H9 (cell line): Measurements from ENCODE around the gene TIAM1. TPM values are rescaled to one million over a fixed set of nuclear protein-coding genes. Genes with fewer than 3 reads are reported as not detected.

Experiments used
- DNase-seq: peaks from one replicate; pipeline ENCODE4 v3.0.0-alpha.2; 2017
- H2AFZ ChIP-seq: one replicate; pipeline ENCODE4 v1.6.1; 2013; ENCODE audit warnings: mild to moderate bottlenecking, low read length, control low read depth, moderate library complexity
- H2AK5ac ChIP-seq: 2 replicates; pipeline ENCODE4 v1.6.1; 2013; ENCODE audit warnings: low read length, control low read depth, mixed read lengths; ENCODE audit not compliant: insufficient read length
- H2BK120ac ChIP-seq: one replicate; pipeline ENCODE4 v1.6.1; 2013; ENCODE audit warnings: low read depth, mild to moderate bottlenecking, low read length, control low read depth, inconsistent platforms; ENCODE audit not compliant: poor library complexity, severe bottlenecking
- H2BK12ac ChIP-seq: 2 replicates; pipeline ENCODE4 v1.6.1; 2013; ENCODE audit warnings: low read length, control low read depth, mixed read lengths, low read depth; ENCODE audit not compliant: insufficient read length
- H2BK15ac ChIP-seq: 2 replicates; pipeline ENCODE4 v1.6.1; 2013; ENCODE audit warnings: low read depth, low read length, control low read depth
- H2BK20ac ChIP-seq: one replicate; pipeline ENCODE4 v1.6.1; 2013; ENCODE audit warnings: low read depth, mild to moderate bottlenecking, low read length, control low read depth, inconsistent platforms; ENCODE audit not compliant: poor library complexity, severe bottlenecking
- H2BK5ac ChIP-seq: 2 replicates; pipeline ENCODE4 v1.6.1; 2013; ENCODE audit warnings: low read length, control low read depth, mixed read lengths; ENCODE audit not compliant: insufficient read length
- H3K14ac ChIP-seq: 2 replicates; pipeline ENCODE4 v1.6.1; 2013; ENCODE audit warnings: low read length, control low read depth; ENCODE audit not compliant: insufficient read depth
- H3K18ac ChIP-seq: 2 replicates; pipeline ENCODE4 v1.6.1; 2013; ENCODE audit warnings: low read depth, mild to moderate bottlenecking, mixed read lengths, low read length, control low read depth; ENCODE audit not compliant: insufficient read length
- H3K23ac ChIP-seq: 2 replicates; pipeline ENCODE4 v1.6.1; 2013; ENCODE audit warnings: low read length, control low read depth, mixed read lengths, low read depth; ENCODE audit not compliant: insufficient read length
- H3K23me2 ChIP-seq: 2 replicates; pipeline ENCODE4 v1.6.1; 2013; ENCODE audit warnings: low read depth, mild to moderate bottlenecking, mixed read lengths, low read length, control low read depth; ENCODE audit not compliant: insufficient read length, poor library complexity, severe bottlenecking
- H3K27ac ChIP-seq: 2 replicates; pipeline ENCODE4 v1.5.1; 2013; ENCODE audit warnings: low read length, control low read depth, mixed read lengths, low read depth; ENCODE audit not compliant: insufficient read length
- H3K27me3 ChIP-seq: 2 replicates; pipeline ENCODE4 v1.6.1; 2013; ENCODE audit warnings: low read length, control low read depth, inconsistent platforms; ENCODE audit not compliant: insufficient read depth
- H3K4ac ChIP-seq: 2 replicates; pipeline ENCODE4 v1.6.1; 2013; ENCODE audit warnings: low read depth, mild to moderate bottlenecking, control low read depth, inconsistent platforms, low read length, moderate library complexity
- H3K4me1 ChIP-seq: 2 replicates; pipeline ENCODE4 v1.6.1; 2013; ENCODE audit warnings: low read length, control low read depth, inconsistent platforms; ENCODE audit not compliant: insufficient read depth
- H3K4me2 ChIP-seq: 2 replicates; pipeline ENCODE4 v1.6.1; 2013; ENCODE audit warnings: low read length, control low read depth, mixed read lengths; ENCODE audit not compliant: insufficient read length, insufficient read depth
- H3K56ac ChIP-seq: 2 replicates; pipeline ENCODE4 v1.6.1; 2013; ENCODE audit warnings: low read depth, mild to moderate bottlenecking, mixed read lengths, low read length, control low read depth; ENCODE audit not compliant: insufficient read length
- H3K79me1 ChIP-seq: 2 replicates; pipeline ENCODE4 v1.6.1; 2013; ENCODE audit warnings: low read depth, mild to moderate bottlenecking, moderate library complexity, low read length, control low read depth, inconsistent platforms; ENCODE audit not compliant: insufficient read depth, poor library complexity, severe bottlenecking
- H3K79me2 ChIP-seq: 2 replicates; pipeline ENCODE4 v1.6.1; 2013; ENCODE audit warnings: low read length, control low read depth, inconsistent platforms; ENCODE audit not compliant: insufficient read depth
- H3K9ac ChIP-seq: 2 replicates; pipeline ENCODE4 v1.6.1; 2013; ENCODE audit warnings: low read length, control low read depth, mixed read lengths; ENCODE audit not compliant: insufficient read length; ENCODE audit errors: extremely low read depth
- H3K9me3 ChIP-seq: one replicate; pipeline ENCODE4 v1.6.1; 2013; ENCODE audit warnings: low read depth, low read length, inconsistent platforms; ENCODE audit not compliant: control insufficient read depth
- H3T11ph ChIP-seq: one replicate; pipeline ENCODE4 v1.6.1; 2013; ENCODE audit warnings: mild to moderate bottlenecking, low read length, control low read depth, inconsistent platforms
- H4K20me1 ChIP-seq: one replicate; pipeline ENCODE4 v1.6.1; 2013; ENCODE audit not compliant: control insufficient read depth, insufficient read length, insufficient read depth
- H4K5ac ChIP-seq: 2 replicates; pipeline ENCODE4 v1.6.1; 2013; ENCODE audit warnings: low read depth, mild to moderate bottlenecking, mixed read lengths, low read length, control low read depth; ENCODE audit not compliant: insufficient read length
- H4K8ac ChIP-seq: replicated peaks from 2 replicates; pipeline ENCODE4 v1.6.1; 2013; ENCODE audit warnings: low read length, control low read depth, mixed read lengths, low read depth; ENCODE audit not compliant: insufficient read length
- H4K91ac ChIP-seq: 2 replicates; pipeline ENCODE4 v1.6.1; 2013; ENCODE audit warnings: low read depth, mild to moderate bottlenecking, moderate library complexity, mixed read lengths, low read length, control low read depth; ENCODE audit not compliant: insufficient read length
- H3K27ac Mint-ChIP-seq, 3 experiments: 2 replicates in 2 of 3; 3 replicates in 1 of 3; pipeline ENCODE4 v1.8.0; 2020 to 2021; ENCODE audit warnings: mixed read lengths in 3 of 3, mild to moderate bottlenecking in 1 of 3, moderate library complexity in 1 of 3
- H3K27me3 Mint-ChIP-seq: 2 replicates; pipeline ENCODE4 v1.8.0; 2021; ENCODE audit warnings: low read depth, mild to moderate bottlenecking, moderate library complexity, mixed read lengths
- H3K36me3 Mint-ChIP-seq, 3 experiments: 2 replicates in 2 of 3; 3 replicates in 1 of 3; pipeline ENCODE4 v1.8.0; 2020 to 2021; ENCODE audit warnings: low read depth in 3 of 3, mixed read lengths in 3 of 3; ENCODE audit not compliant: insufficient read depth in 1 of 3
- H3K4me1 Mint-ChIP-seq, 2 experiments: 2 replicates each; pipeline ENCODE4 v1.8.0; 2020; ENCODE audit warnings: mixed read lengths in 2 of 2
- H3K4me3 Mint-ChIP-seq, 2 experiments: 2 replicates in 1 of 2; 3 replicates in 1 of 2; pipeline ENCODE4 v1.8.0; 2020 to 2021; ENCODE audit warnings: mild to moderate bottlenecking in 2 of 2, mixed read lengths in 2 of 2, moderate library complexity in 1 of 2
- H3K9me3 Mint-ChIP-seq, 2 experiments: 2 replicates in 1 of 2; 3 replicates in 1 of 2; pipeline ENCODE4 v1.8.0; 2020; ENCODE audit warnings: mild to moderate bottlenecking in 2 of 2, mixed read lengths in 2 of 2, moderate library complexity in 1 of 2
- CTCF ChIP-seq: fragments of 200-600 bp; sonication (generic); conservative IDR thresholded peaks from 3 replicates; pipeline ENCODE4 v1.8.0; 2021; ENCODE audit warnings: antibody characterized with exemption, mild to moderate bottlenecking
- WGBS: extraction: QIAGEN DNeasy Blood & Tissue Kit; methylation state at CpG from one replicate; pipeline ENCODE4 v1.1.7; 2013; ENCODE audit warnings: missing lambda C conversion rate, low lambda C conversion rate, mixed read lengths; ENCODE audit not compliant: insufficient read length; ENCODE audit errors: extremely low coverage; 5-methylcytosine and 5-hydroxymethylcytosine counted together
- total RNA-seq: library from RNA; stranded (reverse); gene quantifications from 2 replicates; pipeline ENCODE4 v1.2.1, GENCODE V29; 2021

The TIAM1 gene
- total RNA-seq, 1 experiment from 2014 or later, result 23.1 TPM

- Histone ChIP-seq H2BK20ac (no peak overlapping the region), H3K79me1 (no peaks in the 10 kb centered on the region), H4K8ac (no peak overlapping the region), H3T11ph (no peak overlapping the region), H3K9ac (no peak overlapping the region), H3K4ac (no peak overlapping the region), H3K14ac (no peak overlapping the region), H2AK5ac (no peak overlapping the region), H4K20me1 (no peaks in the 10 kb centered on the region), H2BK12ac (no peak overlapping the region), H2BK15ac (no peak overlapping the region), H3K4me2 (no peak overlapping the region), H3K23ac (no peak overlapping the region), H3K27me3 (no peaks in the 10 kb centered on the region), H2BK5ac (no peak overlapping the region), H3K27ac (no peak overlapping the region), H2BK120ac (no peak overlapping the region), H3K18ac (no peak overlapping the region), H3K9me3 (no peaks in the 10 kb centered on the region), H3K79me2 (no peaks in the 10 kb centered on the region), H3K56ac (no peak overlapping the region), H4K5ac (no peak overlapping the region), H2AFZ (no peak overlapping the region), H4K91ac (no peak overlapping the region), H3K4me1 (peaks cover 6% of the 10 kb centered on the region), H3K23me2 (no peaks in the 10 kb centered on the region)
- DNase-seq, result no peak
- no peak for TF ChIP-seq CTCF
- peaks cover 43 to 45% of the 10 kb centered on the region in 2 experiments for H3K4me1 Mint-ChIP-seq
- H3K27ac Mint-ChIP-seq, result peak overlapping the region in 2 of 3 experiments; percentile 20 to 53; a peak in 2 of 7 replicates
- H3K36me3 Mint-ChIP-seq, result no peaks in the 10 kb centered on the region; a peak in 1 of 7 replicates
- H3K4me3 Mint-ChIP-seq, result no peak overlapping the region
- no CpG with 5 or more reads among the region's 3 CpGs for WGBS
- H3K27me3 Mint-ChIP-seq, result no peaks in the 10 kb centered on the region
- no peaks in the 10 kb centered on the region for H3K9me3 Mint-ChIP-seq
Observed at GRCh38 chr21:31257265-31257664, 86.8 kb downstream of the TIAM1 start.
